HCT116 (cell line): ENCODE measurements around the gene PKP3. TPM values are rescaled to one million over a fixed set of nuclear protein-coding genes. Genes with fewer than 3 reads are reported as not detected.
A peak's percentile ranks its signal among the peaks of the same experiment; 100 is the strongest.

Experiments
- ATAC-seq: fragments of 200-7000 bp; cut with Tn5 transposase; 2 replicates; pipeline ENCODE4 v1.9.1; 2020; ENCODE audit warnings: mild to moderate bottlenecking, moderate library complexity
- BruUV-seq: library from RNA; stranded (reverse); fragments of 400-500 nt; replicated peaks from 2 replicates; lab custom pipeline; 2021; lab: Mats Ljungman, UMichigan
- CTCF ChIA-PET: fragments of 300-600 bp; sonication (Branson Sonifier 250); formaldehyde crosslinking; loops from one replicate; lab custom pipeline; 2021; ENCODE audit warnings: antibody characterized with exemption; lab: Charles Lee
- POLR2A ChIA-PET: fragments of 300-600, 350-600 bp; sonication (Branson Sonifier 250); formaldehyde crosslinking; loops from one replicate; lab custom pipeline; 2021; ENCODE audit warnings: antibody characterized with exemption; lab: Charles Lee
- RAD21 ChIA-PET, 2 experiments: fragments of 300-600 bp; sonication (Branson Sonifier 250); formaldehyde crosslinking; loops; one replicate each; lab custom pipeline; 2023; ENCODE audit warnings: low total read pairs in 2 of 2; ENCODE audit not compliant: uncharacterized antibody in 2 of 2, unreplicated experiment in 2 of 2, low non-redundant PET in 1 of 2; lab: Charles Lee
- DNase-seq: peaks from one replicate; pipeline ENCODE4 v3.0.0-alpha.2; 2010; ENCODE audit warnings: low read depth, low spot score
- H2AFZ ChIP-seq: fragments of 200-600 bp; shearing (Covaris generic), sonication (generic); 2 replicates; pipeline ENCODE4 v1.6.1; 2017; ENCODE audit warnings: low read depth, mixed run types, mixed read lengths, antibody characterized with exemption, low read length; ENCODE audit not compliant: poor library complexity, severe bottlenecking
- H3K27ac ChIP-seq: 2 replicates; pipeline ENCODE4 v1.5.1; 2012; ENCODE audit warnings: low read depth, low read length
- H3K27me3 ChIP-seq: fragments of 200-600 bp; sonication (generic); 2 replicates; pipeline ENCODE4 v1.6.1; 2016; ENCODE audit warnings: mixed run types, low read length, mixed read lengths; ENCODE audit not compliant: insufficient read depth
- H3K36me3 ChIP-seq, 2 experiments: fragments of 200-500 bp in 1 of 2; fragments of 200-600 bp in 1 of 2; sonication (Bioruptor generic) in 1 of 2; sonication (generic) in 1 of 2; 2 replicates each; pipeline versions ENCODE4 v1.5.1 to v1.6.1; 2014 to 2016; ENCODE audit warnings: low read length in 2 of 2, inconsistent platforms in 1 of 2, mixed read lengths in 1 of 2, mixed run types in 1 of 2; ENCODE audit not compliant: insufficient read depth in 2 of 2, control insufficient read depth in 1 of 2
- H3K4me1 ChIP-seq, 2 experiments: fragments of 200-600 bp in 1 of 2; sonication (generic) in 1 of 2; 2 replicates each; pipeline versions ENCODE4 v1.5.1 to v1.6.1; 2012 to 2017; ENCODE audit warnings: low read length in 2 of 2, inconsistent platforms in 1 of 2, mild to moderate bottlenecking in 1 of 2, mixed read lengths in 1 of 2, mixed run types in 1 of 2, moderate library complexity in 1 of 2; ENCODE audit not compliant: insufficient read depth in 2 of 2, control insufficient read depth in 1 of 2
- H3K4me2 ChIP-seq: fragments of 200-600 bp; sonication (generic); 2 replicates; pipeline ENCODE4 v1.6.1; 2017; ENCODE audit warnings: mixed run types, low read length, mixed read lengths
- H3K4me3 ChIP-seq, 2 experiments: fragments of 200-600 bp in 1 of 2; sonication (generic) in 1 of 2; replicated peaks in 1 of 2; 2 replicates each; pipeline ENCODE4 v1.5.1; 2011 to 2016; ENCODE audit warnings: low read length in 2 of 2, control low read depth in 1 of 2, low read depth in 1 of 2, mild to moderate bottlenecking in 1 of 2, mixed read lengths in 1 of 2, mixed run types in 1 of 2
- H3K79me2 ChIP-seq: fragments of 200-600 bp; sonication (generic); 2 replicates; pipeline ENCODE4 v1.6.1; 2017; ENCODE audit warnings: mild to moderate bottlenecking, mixed run types, low read length, moderate library complexity, mixed read lengths; ENCODE audit not compliant: insufficient read depth
- H3K9ac ChIP-seq: fragments of 200-600 bp; sonication (generic); 2 replicates; pipeline ENCODE4 v1.6.1; 2016; ENCODE audit warnings: low read length, mixed read lengths
- H3K9me2 ChIP-seq: fragments of 200-600 bp; sonication (generic), shearing (Covaris generic); 2 replicates; pipeline ENCODE4 v1.6.1; 2017; ENCODE audit warnings: mixed run types, mild to moderate bottlenecking, moderate library complexity; ENCODE audit not compliant: insufficient read depth
- H3K9me3 ChIP-seq, 2 experiments: fragments of 200-500 bp in 1 of 2; fragments of 200-600 bp in 1 of 2; sonication (Bioruptor generic) in 1 of 2; sonication (generic) in 1 of 2; 2 replicates each; pipeline ENCODE4 v1.6.1; 2014 to 2017; ENCODE audit warnings: low read length in 2 of 2, mixed read lengths in 2 of 2, inconsistent platforms in 1 of 2, low read depth in 1 of 2, mild to moderate bottlenecking in 1 of 2, mixed run types in 1 of 2, moderate library complexity in 1 of 2; ENCODE audit not compliant: control insufficient read depth in 1 of 2, insufficient read depth in 1 of 2
- H4K20me1 ChIP-seq: fragments of 200-600 bp; sonication (generic), shearing (Covaris generic); 2 replicates; pipeline ENCODE4 v1.6.1; 2017; ENCODE audit warnings: mixed run types, mild to moderate bottlenecking, moderate library complexity; ENCODE audit not compliant: insufficient read depth
- CEBPB ChIP-seq: IDR thresholded peaks from 2 replicates; pipeline ENCODE4 v1.6.1; 2012; ENCODE audit warnings: low read depth
- EGR1 ChIP-seq: IDR thresholded peaks from 2 replicates; pipeline ENCODE4 v1.6.1; 2012; ENCODE audit warnings: low read depth
- ELF1 ChIP-seq: IDR thresholded peaks from 2 replicates; pipeline ENCODE4 v1.6.1; 2012; ENCODE audit warnings: low read depth, borderline replicate concordance
- EZH2phosphoT487 ChIP-seq: fragments of 200-600 bp; IDR thresholded peaks from 2 replicates; pipeline ENCODE4 v1.6.1; 2018; ENCODE audit warnings: antibody characterized with exemption, borderline replicate concordance
- POLR2A ChIP-seq: IDR thresholded peaks from 2 replicates; pipeline ENCODE4 v1.7.0; 2011; ENCODE audit warnings: borderline replicate concordance; ENCODE audit not compliant: insufficient read depth, insufficient read length; ENCODE audit errors: extremely low read depth
- REST ChIP-seq: IDR thresholded peaks from 2 replicates; pipeline ENCODE4 v1.6.1; 2012; ENCODE audit warnings: low read depth
- SIN3A ChIP-seq: IDR thresholded peaks from 2 replicates; pipeline ENCODE4 v1.6.1; 2012; ENCODE audit warnings: low read depth
- SP1 ChIP-seq: IDR thresholded peaks from 2 replicates; pipeline ENCODE4 v1.6.1; 2012; ENCODE audit warnings: low read depth
- SRF ChIP-seq: IDR thresholded peaks from 2 replicates; pipeline ENCODE4 v1.6.1; 2012; ENCODE audit warnings: low read depth
- ZFX ChIP-seq: fragments of 450-650 bp; IDR thresholded peaks from 2 replicates; pipeline ENCODE4 v1.6.1; 2017
- ZNF274 ChIP-seq: fragments of 200-500 bp; sonication (Bioruptor generic); IDR thresholded peaks from 2 replicates; pipeline ENCODE4 v1.6.1; 2014; ENCODE audit warnings: mild to moderate bottlenecking, low read depth, low read length, inconsistent platforms
- intact Hi-C: fragments of 100-400 bp; cut with micrococcal nuclease; formaldehyde crosslinking; loops from 2 replicates; pipeline ENCODE4 v1.10.0; 2022
- total RNA-seq: library from RNA; stranded (reverse); gene quantifications from one replicate; pipeline ENCODE4 v1.2.1, GENCODE V29; 2021; ENCODE audit not compliant: unreplicated experiment
- TF ChIP-seq, protein P1 (sequence below): IDR thresholded peaks from 2 replicates; pipeline ENCODE4 v1.6.1; 2012
- TF ChIP-seq, protein P2 (sequence below): IDR thresholded peaks from 2 replicates; pipeline ENCODE4 v1.6.1; 2012

Gene PKP3
- total RNA-seq, 1 experiment from 2014 or later, result 157 TPM

DNA sequence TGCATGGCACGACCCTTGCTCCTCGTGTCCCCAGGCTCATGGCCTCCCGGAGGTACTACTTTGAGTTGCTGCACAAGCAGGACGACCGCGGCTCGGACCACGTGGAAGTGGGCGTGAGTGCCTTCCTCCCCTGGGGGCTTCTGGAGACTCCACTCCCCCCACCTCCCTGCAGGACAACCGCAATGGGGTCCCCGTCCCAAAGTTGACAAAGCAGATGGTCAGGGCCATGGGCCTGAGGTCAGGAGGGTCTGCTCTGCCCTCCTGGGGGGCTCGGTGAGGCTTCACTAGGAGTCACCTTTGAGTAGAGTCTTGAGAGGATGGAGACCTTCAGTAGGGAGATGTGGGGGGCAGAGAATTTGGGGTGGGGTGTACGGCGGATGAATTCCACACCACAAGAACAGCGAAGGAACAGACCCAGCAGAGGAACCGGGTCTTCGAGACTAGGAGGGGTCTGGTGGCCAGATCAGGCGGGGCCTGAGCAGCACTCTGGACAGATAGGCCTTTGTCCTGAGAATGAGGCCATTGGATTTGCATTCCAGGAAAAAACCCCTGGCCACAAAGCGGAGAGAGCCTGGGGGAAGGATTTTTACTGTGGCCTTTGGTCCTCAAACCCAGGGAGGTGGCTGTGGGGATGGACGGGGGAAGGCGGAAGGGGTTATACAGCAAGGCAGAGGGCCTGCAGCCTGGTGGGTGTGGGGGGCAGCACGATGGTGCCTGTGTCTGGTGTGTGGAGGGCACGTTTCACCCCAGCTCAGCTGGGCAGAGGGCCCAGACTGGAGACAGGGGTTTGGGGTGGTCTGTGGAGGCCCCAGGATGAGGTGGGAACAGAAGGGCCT lies 20.1 kb upstream of the PKP3 start:
- Histone ChIP-seq H3K4me2 (no peak overlapping the region), H3K27me3 (no peaks in the 10 kb centered on the region), H3K9me3 (no peaks in the 10 kb centered on the region), H3K9me2 (no peaks in the 10 kb centered on the region), H3K27ac (peak overlapping the region; percentile 50; the same call in 1 of the 2 replicates), H3K9ac (no peak overlapping the region), H3K4me1 (peaks cover 0 to 9% of the 10 kb centered on the region in 2 experiments; a peak in 1 of 4 replicates), H4K20me1 (no peaks in the 10 kb centered on the region), H3K36me3 (peaks cover 0 to 16% of the 10 kb centered on the region in 2 experiments; a peak in 1 of 4 replicates), H3K79me2 (peaks cover 16% of the 10 kb centered on the region; the same call in 1 of the 2 replicates), H3K4me3 (no peak overlapping the region), H2AFZ (no peak overlapping the region)
- ChIA-PET CTCF (no interaction called here), POLR2A (no interaction called here), RAD21 (no interaction called here)
- ATAC-seq (no peak), DNase-seq (no peak)
- TF ChIP-seq ZFX (no peak), ELF1 (no peak), EZH2phosphoT487 (no peak)
- TF ChIP-seq, protein P1, sequence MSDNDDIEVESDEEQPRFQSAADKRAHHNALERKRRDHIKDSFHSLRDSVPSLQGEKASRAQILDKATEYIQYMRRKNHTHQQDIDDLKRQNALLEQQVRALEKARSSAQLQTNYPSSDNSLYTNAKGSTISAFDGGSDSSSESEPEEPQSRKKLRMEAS, result no peak
- intact Hi-C loops, result no loop called here
- BruUV-seq, result no TSS peak

DNA sequence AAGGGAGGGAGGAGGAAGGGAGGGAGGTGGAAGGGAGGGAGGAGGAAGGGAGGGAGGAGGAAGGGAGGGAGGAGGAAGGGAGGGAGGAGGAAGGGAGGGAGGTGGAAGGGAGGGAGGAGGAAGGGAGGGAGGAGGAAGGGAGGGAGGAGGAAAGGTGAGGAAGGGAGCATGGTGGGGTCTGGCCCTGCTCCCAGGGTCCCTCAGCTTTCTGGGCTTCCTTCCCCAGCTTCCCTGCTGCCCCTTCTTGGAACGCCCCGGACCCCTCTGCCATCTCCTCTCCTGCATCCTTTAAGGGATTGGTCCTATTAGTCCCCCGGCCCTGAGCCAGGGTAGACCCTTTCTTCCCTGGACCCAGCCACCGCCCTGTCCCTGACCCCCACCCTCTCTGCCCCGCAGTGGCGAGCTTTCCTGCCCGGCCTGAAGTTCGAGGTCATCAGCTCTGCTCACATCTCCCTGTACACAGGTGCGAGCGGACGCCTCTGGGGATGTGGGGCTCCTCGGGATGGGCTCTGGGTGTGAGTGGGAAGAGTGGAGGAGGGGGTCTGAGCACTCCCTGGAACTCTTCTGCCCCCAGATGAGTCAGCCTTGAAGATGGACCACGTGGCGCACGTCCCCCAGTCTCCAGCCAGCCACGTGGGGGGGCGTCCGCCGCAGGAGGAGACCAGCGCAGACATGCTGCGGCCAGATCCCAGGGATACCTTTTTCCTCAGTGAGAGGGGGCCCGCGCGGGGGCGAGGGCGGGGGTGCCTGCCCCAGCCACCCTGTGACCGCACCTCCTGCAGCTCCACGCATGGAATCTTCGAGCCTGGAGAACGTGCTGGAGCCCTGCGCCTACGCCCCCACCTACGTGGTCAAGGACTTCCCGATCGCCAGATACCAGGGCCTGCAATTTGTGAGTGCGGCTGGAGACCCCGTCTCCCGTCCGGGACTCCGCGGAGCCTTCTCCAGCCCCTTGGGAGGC lies 18.7 kb upstream of the PKP3 start:
- no peak overlapping the region for H3K27ac ChIP-seq
- POLR2A ChIA-PET, result no interaction called here
- H3K4me2 ChIP-seq, result no peak overlapping the region
- H3K79me2 ChIP-seq, result peaks cover 12% of the 10 kb centered on the region; the same call in 1 of the 2 replicates
- no peaks in the 10 kb centered on the region for H4K20me1 ChIP-seq
- no peak overlapping the region for H2AFZ ChIP-seq
- no peaks in the 10 kb centered on the region for H3K9me2 ChIP-seq
- no peak overlapping the region for H3K9ac ChIP-seq
- H3K9me3 ChIP-seq, result no peaks in the 10 kb centered on the region
- ATAC-seq (no peak), DNase-seq (no peak)
- peaks cover 0 to 7% of the 10 kb centered on the region in 2 experiments; a peak in 1 of 4 replicates for H3K4me1 ChIP-seq
- H3K36me3 ChIP-seq, result peaks cover 0 to 16% of the 10 kb centered on the region in 2 experiments; a peak in 1 of 4 replicates
- intact Hi-C loops, result no loop called here
- CTCF ChIA-PET, result no interaction called here
- BruUV-seq, result no TSS peak
- RAD21 ChIA-PET, result no interaction called here
- no peaks in the 10 kb centered on the region for H3K27me3 ChIP-seq
- no peak overlapping the region for H3K4me3 ChIP-seq
- TF ChIP-seq SIN3A (no peak), POLR2A (no peak), SRF (no peak), ZNF274 (no peak), REST (no peak), EZH2phosphoT487 (no peak), ZFX (no peak), EGR1 (no peak), CEBPB (no peak), ELF1 (no peak), SP1 (no peak)
- TF ChIP-seq, protein P1, result no peak
- TF ChIP-seq, protein P2, sequence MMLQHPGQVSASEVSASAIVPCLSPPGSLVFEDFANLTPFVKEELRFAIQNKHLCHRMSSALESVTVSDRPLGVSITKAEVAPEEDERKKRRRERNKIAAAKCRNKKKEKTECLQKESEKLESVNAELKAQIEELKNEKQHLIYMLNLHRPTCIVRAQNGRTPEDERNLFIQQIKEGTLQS, result no peak
